ENCODE measurements around the gene RSRC2. TPM values are rescaled to one million over a fixed set of nuclear protein-coding genes. Genes with fewer than 3 reads are reported as not detected.
"Not testable (repeated sequence)": the region's sequence is repeated elsewhere in the genome, so short reads cannot be mapped to it uniquely, and the experiment has no call there.

The RSRC2 gene
- total and polyA plus RNA-seq, 2 donors (not counting 1 experiment from before 2014, with no cell fraction given), result 49.0 to 56.6 TPM

- Histone ChIP-seq H3K4me3 (replicated peaks in 1 of 4; ENCODE audit: control extremely low read depth in 1 of 4, insufficient read depth in 1 of 4, low read depth in 3 of 4, low read length in 4 of 4) (no peak overlapping the region), H3K79me2 (ENCODE audit: control insufficient read depth, insufficient read depth, low read length) (peaks cover 1% of the 10 kb centered on the region), H4K20me1 (ENCODE audit: control insufficient read depth, extremely low read depth, insufficient read depth, low read length) (no peaks in the 10 kb centered on the region), H3K9me3 (ENCODE audit: control insufficient read depth, insufficient read depth, low read depth, low read length) (no peaks in the 10 kb centered on the region), H3K36me3 (ENCODE audit: control insufficient read depth, insufficient read depth, low read length) (peaks cover 10% of the 10 kb centered on the region), H3K4me2 (ENCODE audit: extremely low read depth, insufficient read depth, low read length) (no peak overlapping the region), H3K9ac (ENCODE audit: insufficient read depth, low read length) (no peak overlapping the region), H3K27me3 (ENCODE audit: control insufficient read depth, insufficient read depth, low read length) (no peaks in the 10 kb centered on the region), H3K4me1 (ENCODE audit: control insufficient read depth, extremely low read depth, insufficient read depth, low read length) (no peaks in the 10 kb centered on the region), H2AFZ (ENCODE audit: low read length) (no peak overlapping the region), H3K27ac (ENCODE audit: insufficient read depth, low read length) (no peak overlapping the region)
- no peak for DNase-seq (ENCODE audit: low read depth in 2 of 2)
- TF ChIP-seq EZH2 (IDR thresholded peaks at IDR 0.05; ENCODE audit: low read length, missing control alignments) (no peak), CTCF (conservative IDR thresholded peaks at IDR 0.05 in 1 of 2, IDR thresholded peaks at IDR 0.05 in 1 of 2; ENCODE audit: low read depth in 1 of 2, low read length in 2 of 2) (no peak)
Measured at GRCh38 chr12:122489038-122489437, 37.7 kb downstream of the RSRC2 start.

- not testable (repeated sequence) for H3K9ac ChIP-seq (ENCODE audit: insufficient read depth, low read length); H3K4me3 ChIP-seq (replicated peaks in 1 of 4; ENCODE audit: control extremely low read depth in 1 of 4, insufficient read depth in 1 of 4, low read depth in 3 of 4, low read length in 4 of 4); H3K79me2 ChIP-seq (ENCODE audit: control insufficient read depth, insufficient read depth, low read length); H3K4me2 ChIP-seq (ENCODE audit: extremely low read depth, insufficient read depth, low read length); H3K9me3 ChIP-seq (ENCODE audit: control insufficient read depth, insufficient read depth, low read depth, low read length); H2AFZ ChIP-seq (ENCODE audit: low read length); H3K27ac ChIP-seq (ENCODE audit: insufficient read depth, low read length); DNase-seq (ENCODE audit: low read depth in 2 of 2); H3K36me3 ChIP-seq (ENCODE audit: control insufficient read depth, insufficient read depth, low read length); H3K4me1 ChIP-seq (ENCODE audit: control insufficient read depth, extremely low read depth, insufficient read depth, low read length); H4K20me1 ChIP-seq (ENCODE audit: control insufficient read depth, extremely low read depth, insufficient read depth, low read length); H3K27me3 ChIP-seq (ENCODE audit: control insufficient read depth, insufficient read depth, low read length)
Measured at GRCh38 chr12:122487807-122488206, 38.9 kb downstream of the RSRC2 start.

GRCh38 chr12:122486805-122487426, 39.8 kb downstream of the RSRC2 start:
- Histone ChIP-seq H3K4me3 (replicated peaks in 1 of 4; ENCODE audit: control extremely low read depth in 1 of 4, insufficient read depth in 1 of 4, low read depth in 3 of 4, low read length in 4 of 4) (no peak overlapping the region), H3K9ac (ENCODE audit: insufficient read depth, low read length) (no peak overlapping the region), H3K4me2 (ENCODE audit: extremely low read depth, insufficient read depth, low read length) (no peak overlapping the region), H3K27me3 (ENCODE audit: control insufficient read depth, insufficient read depth, low read length) (no peaks in the 10 kb centered on the region), H4K20me1 (ENCODE audit: control insufficient read depth, extremely low read depth, insufficient read depth, low read length) (no peaks in the 10 kb centered on the region), H3K36me3 (ENCODE audit: control insufficient read depth, insufficient read depth, low read length) (peaks cover 8% of the 10 kb centered on the region), H3K27ac (ENCODE audit: insufficient read depth, low read length) (no peak overlapping the region), H3K79me2 (ENCODE audit: control insufficient read depth, insufficient read depth, low read length) (peaks cover 1% of the 10 kb centered on the region), H3K4me1 (ENCODE audit: control insufficient read depth, extremely low read depth, insufficient read depth, low read length) (no peaks in the 10 kb centered on the region), H3K9me3 (ENCODE audit: control insufficient read depth, insufficient read depth, low read depth, low read length) (no peaks in the 10 kb centered on the region), H2AFZ (ENCODE audit: low read length) (no peak overlapping the region)
- DNase-seq (ENCODE audit: low read depth in 2 of 2), result no peak
- TF ChIP-seq EZH2 (IDR thresholded peaks at IDR 0.05; ENCODE audit: low read length, missing control alignments) (no peak), CTCF (conservative IDR thresholded peaks at IDR 0.05 in 1 of 2, IDR thresholded peaks at IDR 0.05 in 1 of 2; ENCODE audit: low read depth in 1 of 2, low read length in 2 of 2) (no peak)

GRCh38 chr12:122486360-122486759, 40.4 kb downstream of the RSRC2 start:
- H3K9me3 ChIP-seq (ENCODE audit: control insufficient read depth, insufficient read depth, low read depth, low read length); H3K4me2 ChIP-seq (ENCODE audit: extremely low read depth, insufficient read depth, low read length); H3K36me3 ChIP-seq (ENCODE audit: control insufficient read depth, insufficient read depth, low read length); H3K9ac ChIP-seq (ENCODE audit: insufficient read depth, low read length); H3K27ac ChIP-seq (ENCODE audit: insufficient read depth, low read length); H2AFZ ChIP-seq (ENCODE audit: low read length); H3K79me2 ChIP-seq (ENCODE audit: control insufficient read depth, insufficient read depth, low read length); H3K4me1 ChIP-seq (ENCODE audit: control insufficient read depth, extremely low read depth, insufficient read depth, low read length); H3K4me3 ChIP-seq (replicated peaks in 1 of 4; ENCODE audit: control extremely low read depth in 1 of 4, insufficient read depth in 1 of 4, low read depth in 3 of 4, low read length in 4 of 4); H4K20me1 ChIP-seq (ENCODE audit: control insufficient read depth, extremely low read depth, insufficient read depth, low read length); H3K27me3 ChIP-seq (ENCODE audit: control insufficient read depth, insufficient read depth, low read length): not testable (repeated sequence)
- peak; percentile 47 to 81 for DNase-seq (ENCODE audit: low read depth in 2 of 2)

- H3K27ac ChIP-seq (ENCODE audit: insufficient read depth, low read length); H3K79me2 ChIP-seq (ENCODE audit: control insufficient read depth, insufficient read depth, low read length); H3K9me3 ChIP-seq (ENCODE audit: control insufficient read depth, insufficient read depth, low read depth, low read length); H3K4me1 ChIP-seq (ENCODE audit: control insufficient read depth, extremely low read depth, insufficient read depth, low read length); H3K9ac ChIP-seq (ENCODE audit: insufficient read depth, low read length); H3K4me3 ChIP-seq (replicated peaks in 1 of 4; ENCODE audit: control extremely low read depth in 1 of 4, insufficient read depth in 1 of 4, low read depth in 3 of 4, low read length in 4 of 4); H3K4me2 ChIP-seq (ENCODE audit: extremely low read depth, insufficient read depth, low read length); H4K20me1 ChIP-seq (ENCODE audit: control insufficient read depth, extremely low read depth, insufficient read depth, low read length); H3K27me3 ChIP-seq (ENCODE audit: control insufficient read depth, insufficient read depth, low read length); DNase-seq (ENCODE audit: low read depth in 2 of 2); H2AFZ ChIP-seq (ENCODE audit: low read length): not testable (repeated sequence)
- peaks cover 11% of the 10 kb centered on the region for H3K36me3 ChIP-seq (ENCODE audit: control insufficient read depth, insufficient read depth, low read length)
Measured at GRCh38 chr12:122484385-122484784, 42.4 kb downstream of the RSRC2 start.

All from fibroblast of lung (primary cell).